Measurements from ENCODE around the gene COMMD6.

Gene COMMD6

DNA sequence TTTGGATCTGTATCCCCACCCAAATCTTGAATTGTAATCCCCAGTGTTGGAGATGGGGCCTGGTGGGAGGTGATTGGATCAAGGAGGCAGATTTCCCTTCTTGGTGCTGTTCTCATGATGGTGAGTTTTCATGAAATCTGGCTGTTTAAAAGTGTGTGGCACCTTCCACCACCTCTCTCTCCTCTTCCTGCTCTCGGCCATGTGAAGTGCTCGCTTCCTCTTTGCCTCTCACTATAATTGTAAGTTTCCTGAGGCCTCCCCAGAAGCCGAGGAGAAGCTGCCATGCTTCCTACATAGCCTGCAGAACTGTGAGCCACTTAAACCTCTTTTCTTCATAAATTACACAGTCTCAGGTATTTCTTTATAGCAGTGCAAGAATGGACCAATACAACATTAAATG lies 15.7 kb downstream of the COMMD6 start:
- no peak for ATAC-seq
- DNase-seq: no peak

DNA sequence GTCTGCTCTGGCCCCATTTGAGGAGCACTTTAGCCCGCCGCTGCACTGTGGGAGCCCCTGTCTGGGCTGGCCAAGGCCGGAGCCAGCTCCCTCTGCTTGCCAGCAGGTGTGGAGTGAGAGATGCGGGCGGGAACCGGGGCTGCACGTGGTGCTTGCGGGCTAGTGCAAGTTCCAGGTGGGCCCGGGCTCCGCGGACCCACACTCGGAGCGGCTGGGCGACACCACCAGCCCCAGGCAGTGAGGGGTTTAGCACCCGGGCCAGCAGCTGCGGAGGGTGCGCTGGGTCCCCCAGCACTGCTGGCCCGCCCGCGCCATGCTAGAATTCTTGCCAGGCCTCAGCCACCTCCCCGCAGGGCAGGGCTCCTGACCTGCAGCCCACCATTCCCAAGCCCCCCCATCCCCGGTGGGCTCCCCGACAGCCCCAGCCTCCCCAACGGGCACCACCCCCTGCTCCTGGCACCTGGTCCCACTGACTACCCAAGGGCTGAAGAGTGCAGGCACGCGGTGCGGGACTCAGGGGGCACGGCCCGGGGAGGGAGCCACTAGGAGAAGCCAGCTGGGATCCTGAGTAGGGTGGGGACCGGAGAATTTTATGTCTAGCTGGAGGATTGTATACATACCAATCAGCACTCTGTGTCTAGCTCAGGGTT lies 19.1 kb downstream of the COMMD6 start:
- ATAC-seq (no peak), DNase-seq (no peak)

- DNase-seq: no peak
- ATAC-seq: no peak
These were observed 23.3 kb downstream of the COMMD6 start for GRCh38 chr13:75514080-75514995.

DNA sequence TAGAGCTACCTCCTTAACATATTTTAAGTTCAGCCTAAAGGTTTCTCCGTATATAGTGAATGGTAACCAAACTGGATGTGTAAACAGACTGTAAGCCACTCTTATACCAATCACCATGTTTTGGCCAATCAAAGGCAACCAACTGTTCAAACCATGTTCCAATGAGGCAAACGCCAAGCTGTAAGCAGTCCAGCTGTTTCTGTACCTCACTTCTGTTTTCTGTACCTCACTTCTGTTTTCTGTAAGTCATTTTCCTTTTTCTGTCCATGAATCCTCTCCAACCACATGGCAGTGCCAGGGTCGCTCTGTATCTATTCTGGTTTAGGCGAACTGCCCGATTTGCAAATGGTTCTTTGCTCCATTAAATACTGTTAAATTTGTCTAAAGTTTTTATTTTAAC lies 24.4 kb downstream of the COMMD6 start:
- DNase-seq (no peak), ATAC-seq (no peak)

DNA sequence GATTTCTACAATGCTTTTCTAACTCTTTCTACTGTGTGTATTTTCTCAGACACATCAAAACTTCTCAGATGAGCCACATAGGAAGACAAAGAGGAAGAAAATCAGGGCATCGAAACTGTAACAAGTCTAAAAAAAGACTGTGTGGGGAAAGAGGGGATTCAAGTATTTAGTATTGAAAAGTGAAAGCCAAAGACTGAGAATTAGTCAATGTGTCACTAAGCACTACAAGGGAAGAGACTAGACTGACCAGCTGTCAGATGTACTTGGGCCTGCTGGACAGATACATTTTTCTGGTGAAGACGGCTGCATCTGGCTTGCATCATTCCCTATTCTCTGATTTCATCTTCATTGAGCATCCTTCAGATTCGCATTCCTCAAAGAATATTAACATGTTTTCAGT lies 25.4 kb downstream of the COMMD6 start:
- no peak for DNase-seq

DNA sequence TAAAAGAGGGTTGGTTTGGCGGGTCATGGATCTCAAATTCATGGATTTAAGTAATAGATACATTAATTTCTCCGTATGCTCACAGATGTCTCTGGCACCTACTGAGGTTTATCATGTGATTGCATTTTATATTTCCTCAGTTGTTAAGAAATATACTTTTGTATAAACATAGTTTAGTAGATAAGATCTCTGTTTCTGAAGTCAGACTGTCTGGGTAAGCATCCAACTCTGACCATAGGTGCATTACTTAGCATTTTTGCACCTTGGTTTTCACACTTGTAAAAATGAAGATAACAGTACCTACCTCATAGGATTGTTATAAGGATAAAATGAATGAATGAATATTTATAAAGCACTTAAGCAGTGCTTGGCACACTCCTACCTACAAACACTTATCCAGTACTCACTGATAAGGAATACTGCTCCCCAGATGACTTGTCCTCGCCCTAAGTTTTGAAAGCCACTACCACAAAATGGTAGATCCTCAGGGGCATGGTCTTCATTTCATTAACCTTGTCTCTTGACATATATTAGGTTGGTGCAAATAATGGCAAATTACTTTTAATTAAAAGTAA lies 26.5 kb downstream of the COMMD6 start:
- ATAC-seq: no peak

More for the DNA sequence above, 25.4 kb downstream of the COMMD6 start:
- ATAC-seq: no peak

GRCh38 chr13:75508002-75508548 lies 29.6 kb downstream of the COMMD6 start:
- no peak for DNase-seq

More for the DNA sequence above, 26.5 kb downstream of the COMMD6 start:
- no peak for DNase-seq

GRCh38 chr13:75507027-75508001 lies 30.3 kb downstream of the COMMD6 start:
- no peak for DNase-seq
- peak; percentile 8 for ATAC-seq

More at GRCh38 chr13:75508002-75508548, 29.6 kb downstream of the COMMD6 start:
- ATAC-seq: no peak

DNA sequence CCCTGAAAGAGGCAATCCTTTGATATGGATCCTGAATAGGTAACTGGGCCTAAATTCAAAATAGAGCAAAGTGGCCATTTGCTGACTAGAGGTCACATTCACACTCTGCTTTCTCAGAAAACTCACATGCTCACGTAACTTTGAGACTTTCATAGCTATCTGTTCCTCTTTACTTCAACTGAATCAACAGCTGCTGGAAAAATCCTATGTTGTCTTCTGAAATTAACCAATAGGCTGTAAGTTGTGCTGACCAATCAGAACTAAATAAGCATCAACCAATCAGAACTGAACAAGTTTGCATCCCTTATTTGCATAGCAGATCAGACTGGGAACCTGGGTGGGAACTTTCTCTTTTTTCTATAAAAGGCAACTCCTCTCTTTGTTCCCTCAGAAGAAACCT lies 31.6 kb downstream of the COMMD6 start:
- DNase-seq (no peak), ATAC-seq (no peak)

DNA sequence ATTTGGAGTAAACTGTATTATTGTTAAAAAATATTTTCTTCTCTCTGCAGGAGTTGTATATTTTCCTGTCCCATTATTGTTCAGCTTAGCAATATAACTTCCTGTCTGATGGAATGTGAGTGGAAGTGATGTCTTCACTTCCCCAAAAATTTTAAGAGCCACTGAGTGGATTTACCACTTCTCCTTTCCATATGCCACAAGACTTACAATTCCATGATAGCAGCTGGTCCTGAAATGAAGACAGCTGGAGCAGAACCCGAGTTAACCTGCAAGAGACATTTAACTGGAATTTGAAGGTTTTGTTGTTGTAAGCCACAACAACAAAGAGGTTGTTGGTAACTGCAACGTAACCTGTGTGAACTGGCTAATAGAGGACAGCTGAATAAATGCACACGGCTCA lies 32.3 kb downstream of the COMMD6 start:
- ATAC-seq (no peak), DNase-seq (no peak)

- ATAC-seq (no peak), DNase-seq (no peak)
These were observed 41.7 kb downstream of the COMMD6 start for GRCh38 chr13:75495938-75496337.

GRCh38 chr13:75494491-75494890 lies 43.1 kb downstream of the COMMD6 start:
- ATAC-seq (no peak), DNase-seq (no peak)

GRCh38 chr13:75493156-75493555 lies 44.5 kb downstream of the COMMD6 start:
- DNase-seq: no peak
- no peak for ATAC-seq

- DNase-seq (no peak), ATAC-seq (no peak)
These were observed 45.3 kb downstream of the COMMD6 start for GRCh38 chr13:75492389-75492788.

DNA sequence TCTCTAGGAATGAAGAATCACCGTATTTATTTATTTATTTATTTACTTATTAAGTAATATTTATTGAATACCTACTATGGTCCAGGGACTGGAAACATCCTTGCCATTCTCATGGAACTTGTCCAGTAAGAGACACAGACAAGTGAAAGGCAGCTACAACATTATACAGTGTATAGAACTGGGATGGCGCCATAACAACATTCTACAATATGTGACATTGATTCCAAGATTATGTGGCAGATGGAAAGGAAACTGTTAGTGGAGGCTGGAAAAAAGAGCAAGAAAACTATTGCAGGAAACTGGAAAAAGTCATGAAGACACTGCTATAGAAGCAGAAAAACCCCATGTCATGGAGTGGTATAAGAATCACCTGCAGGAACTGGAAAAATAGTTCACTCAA lies 46.3 kb downstream of the COMMD6 start:
- DNase-seq (no peak), ATAC-seq (no peak)

- ATAC-seq (peak; percentile 57), DNase-seq (no peak)
These were observed 48.0 kb downstream of the COMMD6 start for GRCh38 chr13:75489502-75490263.

DNA sequence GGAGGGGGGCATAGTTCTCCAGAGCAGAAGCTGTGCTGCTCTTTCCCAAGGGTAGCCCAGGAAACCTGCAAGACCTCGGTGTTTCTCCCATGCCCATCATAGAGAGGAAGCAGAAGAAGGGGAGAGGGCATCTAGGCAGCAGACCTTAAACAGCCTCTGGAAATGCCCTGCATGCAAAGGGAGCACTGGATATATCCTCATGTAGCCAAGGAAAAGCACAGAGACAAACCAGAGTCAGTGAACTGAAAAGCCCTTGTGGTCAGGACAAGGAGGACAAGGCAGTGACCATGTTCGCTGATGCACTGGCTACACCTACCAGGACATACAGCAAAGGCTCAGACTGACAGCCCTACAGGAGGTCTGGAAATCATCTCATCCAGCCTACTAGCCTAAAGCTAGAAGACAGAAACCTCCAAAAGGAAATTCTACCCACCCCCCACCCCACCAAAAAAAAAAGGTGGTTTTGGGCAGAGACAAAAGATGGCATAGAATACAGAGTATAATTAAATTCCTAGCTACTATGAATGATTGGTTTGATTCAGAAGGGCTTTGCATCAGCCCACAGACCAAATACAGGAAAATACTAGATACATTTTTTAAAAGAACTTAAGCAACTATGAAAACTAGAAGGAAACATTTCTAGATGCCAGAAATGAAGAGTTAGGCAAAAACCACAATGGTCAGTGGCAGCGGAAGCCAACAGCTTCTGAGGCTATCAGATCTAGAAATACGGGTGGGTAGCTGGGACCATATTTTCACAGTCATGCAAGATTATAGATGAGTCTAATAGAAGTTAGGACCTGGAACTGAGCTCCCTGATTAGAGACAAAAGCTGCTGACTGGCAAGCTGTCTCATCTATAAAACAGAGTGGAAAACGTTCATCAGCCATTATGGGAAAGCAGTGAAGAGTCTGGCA lies 51.2 kb downstream of the COMMD6 start:
- no peak for ATAC-seq

GRCh38 chr13:75485286-75486062 lies 52.2 kb downstream of the COMMD6 start:
- DNase-seq (no peak), ATAC-seq (peak; percentile 30)

More for the DNA sequence above, 51.2 kb downstream of the COMMD6 start:
- no peak for DNase-seq

GRCh38 chr13:75482820-75483079 lies 54.9 kb downstream of the COMMD6 start:
- DNase-seq: no peak
- no peak for ATAC-seq
